Fibroblast of lung (primary cell): Measurements from ENCODE around the gene ZNF562. TPM values are rescaled to one million over a fixed set of nuclear protein-coding genes. Genes with fewer than 3 reads are reported as not detected.

Experiments
- DNase-seq, 2 donors: peaks; one replicate each; pipeline versions ENCODE4 v3.0.0 to v3.0.0-alpha.2; 2010; ENCODE audit warnings: low read depth in 2 of 2
- H2AFZ ChIP-seq: 2 replicates; pipeline ENCODE4 v1.5.1; 2012; ENCODE audit warnings: low read length, control low read depth, inconsistent platforms
- H3K27ac ChIP-seq: 2 replicates; pipeline ENCODE4 v1.5.1; 2011; ENCODE audit warnings: low read length, control low read depth; ENCODE audit not compliant: insufficient read depth
- H3K27me3 ChIP-seq: 2 replicates; pipeline ENCODE4 v1.5.1; 2011; ENCODE audit warnings: mild to moderate bottlenecking, low read length; ENCODE audit not compliant: control insufficient read depth, insufficient read depth
- H3K36me3 ChIP-seq: 2 replicates; pipeline ENCODE4 v1.5.1; 2011; ENCODE audit warnings: low read length; ENCODE audit not compliant: control insufficient read depth, insufficient read depth
- H3K4me1 ChIP-seq: 2 replicates; pipeline ENCODE4 v1.5.1; 2011; ENCODE audit warnings: low read length; ENCODE audit not compliant: control insufficient read depth, insufficient read depth; ENCODE audit errors: extremely low read depth
- H3K4me2 ChIP-seq: 2 replicates; pipeline ENCODE4 v1.5.1; 2011; ENCODE audit warnings: low read length, control low read depth; ENCODE audit not compliant: insufficient read depth; ENCODE audit errors: extremely low read depth
- H3K4me3 ChIP-seq, 4 experiments: fragments of 200-600 bp in 1 of 4; sonication (generic) in 1 of 4; replicated peaks in 1 of 4; 2 replicates each; pipeline ENCODE4 v1.5.1; 2011 to 2016; ENCODE audit warnings: low read length in 4 of 4, low read depth in 3 of 4, mild to moderate bottlenecking in 3 of 4, control low read depth in 2 of 4, inconsistent platforms in 1 of 4, mixed read lengths in 1 of 4; ENCODE audit not compliant: insufficient read depth in 1 of 4; ENCODE audit errors: control extremely low read depth in 1 of 4
- H3K79me2 ChIP-seq: 2 replicates; pipeline ENCODE4 v1.5.1; 2012; ENCODE audit warnings: mild to moderate bottlenecking, low read length, inconsistent platforms; ENCODE audit not compliant: control insufficient read depth, insufficient read depth
- H3K9ac ChIP-seq: 2 replicates; pipeline ENCODE4 v1.5.1; 2011; ENCODE audit warnings: mild to moderate bottlenecking, low read length, control low read depth; ENCODE audit not compliant: insufficient read depth
- H3K9me3 ChIP-seq: 2 replicates; pipeline ENCODE4 v1.5.1; 2012; ENCODE audit warnings: low read depth, low read length; ENCODE audit not compliant: control insufficient read depth, insufficient read depth
- H4K20me1 ChIP-seq: 2 replicates; pipeline ENCODE4 v1.5.1; 2011; ENCODE audit warnings: low read length; ENCODE audit not compliant: control insufficient read depth, insufficient read depth; ENCODE audit errors: extremely low read depth
- EZH2 ChIP-seq: IDR thresholded peaks from 2 replicates; pipeline ENCODE4 v1.5.1; 2012; ENCODE audit warnings: low read length, control low read depth, mild to moderate bottlenecking; ENCODE audit errors: missing control alignments
- polyA minus RNA-seq: library from RNA; depleted of rRNA, polyadenylated mRNA; stranded (reverse); fragments of >200 nt; gene quantifications from 2 replicates; pipeline ENCODE4 v1.2.3, GENCODE V29; 2011; ENCODE audit warnings: low replicate concordance
- polyA plus RNA-seq, 2 donors: library from polyadenylated mRNA; depleted of rRNA in 1 of 2; stranded (reverse) in 1 of 2; unstranded in 1 of 2; fragments of >200 nt; gene quantifications; 2 replicates each; pipeline ENCODE4 v1.2.1, GENCODE V29; 2011 to 2012; ENCODE audit warnings: missing spikeins in 1 of 2
- total RNA-seq: library from RNA; depleted of rRNA; stranded (reverse); fragments of >200 nt; gene quantifications from 2 replicates; pipeline ENCODE4 v1.2.1, GENCODE V29; 2014
- TF ChIP-seq, protein P1 (sequence below), 2 donors: IDR thresholded peaks in 1 of 2; conservative IDR thresholded peaks in 1 of 2; 1 replicate in 1 of 2; 2 replicates in 1 of 2; pipeline ENCODE4 v1.5.1; 2011 to 2012; ENCODE audit warnings: low read length in 2 of 2, control low read depth in 1 of 2, inconsistent platforms in 1 of 2, low read depth in 1 of 2, mild to moderate bottlenecking in 1 of 2

Gene ZNF562
- 28.6 and 32.4 TPM in 2 replicates for total RNA-seq
- 11.2 and 12.2 TPM in 2 replicates for polyA plus RNA-seq
- polyA plus RNA-seq (2012): 8.0 and 9.1 TPM in 2 replicates
- 11.7 and 12.8 TPM in 2 replicates for polyA minus RNA-seq

DNA sequence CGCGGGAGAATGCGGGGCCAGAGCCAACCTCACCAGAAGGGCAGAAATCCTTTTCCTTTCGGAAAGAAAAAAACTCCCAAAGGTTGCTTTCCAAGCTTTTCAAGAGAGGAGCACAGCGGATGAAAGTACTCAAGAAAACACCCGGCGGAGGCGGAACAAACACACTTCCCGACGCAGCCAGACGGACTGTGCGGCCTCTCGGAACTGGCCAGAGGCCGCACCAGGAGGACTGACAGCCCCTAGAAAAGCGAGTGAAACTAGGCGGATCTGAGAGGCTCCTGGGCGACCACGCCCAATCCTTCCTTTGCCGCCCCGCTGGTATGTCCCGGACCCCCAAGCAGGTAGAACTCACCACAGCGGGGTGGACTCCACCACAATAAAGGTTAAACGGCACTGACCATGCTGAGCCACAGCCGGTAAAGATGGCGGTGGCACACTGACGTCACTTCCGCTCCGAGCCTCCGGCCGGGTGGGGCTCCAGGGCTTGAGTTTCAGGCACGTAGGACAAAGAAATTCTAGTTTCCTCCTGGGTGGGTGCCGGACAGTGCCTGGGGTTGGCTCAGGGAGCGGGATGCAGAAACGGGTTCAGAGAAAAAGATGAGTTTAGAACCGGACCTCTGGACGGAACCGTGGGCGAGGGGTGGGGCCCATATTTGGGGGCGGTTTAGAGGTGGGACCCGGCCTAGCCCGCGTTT lies at the start of gene ZNF562:
Gene ZNF562, minus strand, starts transcription at position 438 of the 695 bp plus-strand sequence. CDS start 14,356 bp downstream, outside the sequence.
- peak within 1 kb of the TSS; percentile 58 for H3K4me2 ChIP-seq
- peaks cover 3% of the 10 kb centered on the region for H3K36me3 ChIP-seq
- peak within 1 kb of the TSS; percentile 64 to 94 (median 91) for H3K4me3 ChIP-seq
- H4K20me1 ChIP-seq: no peaks in the 10 kb centered on the region
- H2AFZ ChIP-seq: peak within 1 kb of the TSS; percentile 94
- H3K79me2 ChIP-seq: peaks cover 36% of the 10 kb centered on the region
- no peaks in the 10 kb centered on the region for H3K4me1 ChIP-seq
- peak; percentile 90 to 91 for DNase-seq
- TF ChIP-seq EZH2: no peak
- TF ChIP-seq, protein P1, sequence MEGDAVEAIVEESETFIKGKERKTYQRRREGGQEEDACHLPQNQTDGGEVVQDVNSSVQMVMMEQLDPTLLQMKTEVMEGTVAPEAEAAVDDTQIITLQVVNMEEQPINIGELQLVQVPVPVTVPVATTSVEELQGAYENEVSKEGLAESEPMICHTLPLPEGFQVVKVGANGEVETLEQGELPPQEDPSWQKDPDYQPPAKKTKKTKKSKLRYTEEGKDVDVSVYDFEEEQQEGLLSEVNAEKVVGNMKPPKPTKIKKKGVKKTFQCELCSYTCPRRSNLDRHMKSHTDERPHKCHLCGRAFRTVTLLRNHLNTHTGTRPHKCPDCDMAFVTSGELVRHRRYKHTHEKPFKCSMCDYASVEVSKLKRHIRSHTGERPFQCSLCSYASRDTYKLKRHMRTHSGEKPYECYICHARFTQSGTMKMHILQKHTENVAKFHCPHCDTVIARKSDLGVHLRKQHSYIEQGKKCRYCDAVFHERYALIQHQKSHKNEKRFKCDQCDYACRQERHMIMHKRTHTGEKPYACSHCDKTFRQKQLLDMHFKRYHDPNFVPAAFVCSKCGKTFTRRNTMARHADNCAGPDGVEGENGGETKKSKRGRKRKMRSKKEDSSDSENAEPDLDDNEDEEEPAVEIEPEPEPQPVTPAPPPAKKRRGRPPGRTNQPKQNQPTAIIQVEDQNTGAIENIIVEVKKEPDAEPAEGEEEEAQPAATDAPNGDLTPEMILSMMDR (conservative IDR thresholded peaks at IDR 0.05 in 1 of 2, IDR thresholded peaks at IDR 0.05 in 1 of 2; ENCODE audit: low read depth in 1 of 2, low read length in 2 of 2): no peak
- peak within 1 kb of the TSS; percentile 81 for H3K9ac ChIP-seq
- no peaks in the 10 kb centered on the region for H3K27me3 ChIP-seq
- peaks cover 1% of the 10 kb centered on the region for H3K9me3 ChIP-seq
- peak within 1 kb of the TSS; percentile 95 for H3K27ac ChIP-seq

DNA sequence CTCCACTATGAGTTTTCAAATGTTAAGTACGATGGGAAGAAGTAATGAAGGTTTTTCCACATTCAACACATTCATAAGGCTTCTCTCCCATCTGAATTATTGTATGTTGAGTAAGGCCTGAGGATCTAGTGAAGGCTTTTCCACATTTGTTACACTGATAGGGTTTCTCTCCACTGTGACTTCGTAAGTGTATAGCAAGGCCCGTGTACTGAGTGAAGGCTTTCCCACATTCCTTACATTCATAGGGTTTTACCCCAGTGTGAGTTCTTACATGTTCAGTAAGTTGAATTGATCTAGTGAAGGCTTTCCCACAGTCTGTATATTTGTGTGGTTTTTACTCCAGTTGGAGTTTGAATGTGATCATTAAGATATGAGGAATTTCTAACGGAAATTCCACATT lies 49.3 kb upstream of the ZNF562 start:
- H3K79me2 ChIP-seq: no peaks in the 10 kb centered on the region
- H3K36me3 ChIP-seq: no peaks in the 10 kb centered on the region
- H3K9ac ChIP-seq: no peak overlapping the region
- H3K27ac ChIP-seq: no peak overlapping the region
- no peaks in the 10 kb centered on the region for H3K9me3 ChIP-seq
- no peaks in the 10 kb centered on the region for H4K20me1 ChIP-seq
- H3K27me3 ChIP-seq: no peaks in the 10 kb centered on the region
- H3K4me3 ChIP-seq: no peak overlapping the region
- H2AFZ ChIP-seq: no peak overlapping the region
- no peaks in the 10 kb centered on the region for H3K4me1 ChIP-seq
- no peak for TF ChIP-seq EZH2
- TF ChIP-seq, protein P1 (conservative IDR thresholded peaks at IDR 0.05 in 1 of 2, IDR thresholded peaks at IDR 0.05 in 1 of 2; ENCODE audit: low read depth in 1 of 2, low read length in 2 of 2): no peak
- no peak for DNase-seq
- H3K4me2 ChIP-seq: no peak overlapping the region

DNA sequence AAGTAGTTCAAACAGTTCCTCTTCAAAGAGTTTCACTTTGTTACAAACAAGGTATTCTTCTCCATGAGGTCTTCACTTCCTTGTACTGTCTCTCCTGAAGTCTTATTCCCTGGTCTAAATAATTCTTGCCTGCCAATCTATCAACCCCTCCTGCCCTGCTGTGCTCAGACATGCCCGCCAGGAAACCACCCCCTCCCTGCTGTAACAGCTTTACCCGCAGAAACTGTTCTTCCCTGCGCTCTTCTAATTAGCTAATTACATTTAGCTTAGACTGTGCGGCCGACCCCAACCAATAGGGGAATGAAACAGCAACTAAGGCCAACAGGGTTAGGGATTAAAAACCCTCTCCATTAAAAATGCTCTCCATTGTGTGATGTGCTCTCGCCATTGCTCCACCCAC lies 47.0 kb upstream of the ZNF562 start:
- Histone ChIP-seq H4K20me1 (no peaks in the 10 kb centered on the region), H3K79me2 (no peaks in the 10 kb centered on the region), H3K27ac (no peak overlapping the region), H3K36me3 (no peaks in the 10 kb centered on the region), H3K4me2 (no peak overlapping the region), H2AFZ (no peak overlapping the region), H3K27me3 (no peaks in the 10 kb centered on the region), H3K4me1 (no peaks in the 10 kb centered on the region), H3K9ac (no peak overlapping the region), H3K9me3 (no peaks in the 10 kb centered on the region), H3K4me3 (no peak overlapping the region)
- TF ChIP-seq, protein P1 (conservative IDR thresholded peaks at IDR 0.05 in 1 of 2, IDR thresholded peaks at IDR 0.05 in 1 of 2; ENCODE audit: low read depth in 1 of 2, low read length in 2 of 2): no peak
- no peak for TF ChIP-seq EZH2
- DNase-seq: no peak
